ENCODE data around the gene WWTR1.

DNA sequence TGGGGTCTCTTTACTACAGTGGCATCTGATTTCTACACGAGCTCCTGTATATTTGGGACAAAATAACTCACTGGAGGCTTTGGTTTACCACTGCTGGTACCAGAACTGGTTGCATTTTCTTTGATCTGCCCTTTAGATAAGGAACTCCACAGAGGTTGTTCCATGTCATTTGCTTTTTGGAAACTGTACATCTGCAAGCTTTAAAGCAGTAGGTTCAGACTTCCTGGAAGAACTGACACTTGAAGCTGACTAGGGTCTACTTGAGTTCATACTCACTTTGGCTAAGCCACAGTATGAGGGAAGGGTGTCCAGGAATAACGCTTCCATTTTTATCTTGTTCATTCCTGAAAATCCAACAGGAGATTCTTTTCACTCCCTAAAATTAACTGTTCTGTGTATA lies 86.4 kb downstream of the WWTR1 start:
- TF ChIP-seq, protein P1, sequence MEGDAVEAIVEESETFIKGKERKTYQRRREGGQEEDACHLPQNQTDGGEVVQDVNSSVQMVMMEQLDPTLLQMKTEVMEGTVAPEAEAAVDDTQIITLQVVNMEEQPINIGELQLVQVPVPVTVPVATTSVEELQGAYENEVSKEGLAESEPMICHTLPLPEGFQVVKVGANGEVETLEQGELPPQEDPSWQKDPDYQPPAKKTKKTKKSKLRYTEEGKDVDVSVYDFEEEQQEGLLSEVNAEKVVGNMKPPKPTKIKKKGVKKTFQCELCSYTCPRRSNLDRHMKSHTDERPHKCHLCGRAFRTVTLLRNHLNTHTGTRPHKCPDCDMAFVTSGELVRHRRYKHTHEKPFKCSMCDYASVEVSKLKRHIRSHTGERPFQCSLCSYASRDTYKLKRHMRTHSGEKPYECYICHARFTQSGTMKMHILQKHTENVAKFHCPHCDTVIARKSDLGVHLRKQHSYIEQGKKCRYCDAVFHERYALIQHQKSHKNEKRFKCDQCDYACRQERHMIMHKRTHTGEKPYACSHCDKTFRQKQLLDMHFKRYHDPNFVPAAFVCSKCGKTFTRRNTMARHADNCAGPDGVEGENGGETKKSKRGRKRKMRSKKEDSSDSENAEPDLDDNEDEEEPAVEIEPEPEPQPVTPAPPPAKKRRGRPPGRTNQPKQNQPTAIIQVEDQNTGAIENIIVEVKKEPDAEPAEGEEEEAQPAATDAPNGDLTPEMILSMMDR (IDR thresholded peaks at IDR 0.05) = no peak
- TF ChIP-seq POLR2A (IDR thresholded peaks at IDR 0.05) = no peak

Measured in uterus (tissue), 2 donors.